Suprapubic skin (tissue), 4 donors: Measurements from ENCODE around the gene ZFP36L1. TPM values are rescaled to one million over a fixed set of nuclear protein-coding genes. Genes with fewer than 3 reads are reported as not detected.

Experiments
- DNase-seq, 2 donors: peaks; one replicate each; pipeline ENCODE4 v3.0.0-alpha.2; 2019; ENCODE audit warnings: low spot score in 2 of 2
- H3K27ac ChIP-seq: fragments of 200-600 bp; sonication (generic); one replicate; pipeline ENCODE4 v1.5.1; 2019
- H3K27me3 ChIP-seq: fragments of 200-600 bp; sonication (generic); one replicate; pipeline ENCODE4 v1.5.1; 2019
- H3K36me3 ChIP-seq: fragments of 200-600 bp; sonication (generic); one replicate; pipeline ENCODE4 v1.5.1; 2019
- H3K4me1 ChIP-seq: fragments of 200-600 bp; sonication (generic); one replicate; pipeline ENCODE4 v1.5.1; 2019
- H3K4me3 ChIP-seq: fragments of 200-600 bp; sonication (generic); one replicate; pipeline ENCODE4 v1.5.1; 2019; ENCODE audit warnings: mild to moderate bottlenecking
- H3K9me3 ChIP-seq: fragments of 200-600 bp; sonication (generic); one replicate; pipeline ENCODE4 v1.5.1; 2019
- CTCF ChIP-seq, 2 donors: fragments of 200-600 bp in 1 of 2; fragments of 450-650 bp in 1 of 2; sonication (generic) in 1 of 2; IDR thresholded peaks; one replicate each; pipeline ENCODE4 v1.5.1; 2016 to 2019; ENCODE audit warnings: antibody characterized with exemption in 2 of 2, mild to moderate bottlenecking in 1 of 2, moderate library complexity in 1 of 2
- EP300 ChIP-seq: sonication (generic); formaldehyde crosslinking; IDR thresholded peaks from one replicate; pipeline ENCODE4 v1.6.1; 2017; ENCODE audit warnings: antibody characterized with exemption
- POLR2A ChIP-seq, 2 donors: fragments of 450-650 bp; IDR thresholded peaks; one replicate each; pipeline ENCODE4 v1.6.1; 2017; ENCODE audit warnings: antibody characterized with exemption in 2 of 2, mild to moderate bottlenecking in 2 of 2, moderate library complexity in 2 of 2
- POLR2AphosphoS5 ChIP-seq, 3 donors: sonication (generic); formaldehyde crosslinking; IDR thresholded peaks; one replicate each; pipeline ENCODE4 v1.6.1; 2017; ENCODE audit warnings: antibody characterized with exemption in 3 of 3
- WGBS: methylation state at CpG from one replicate; pipeline ENCODE4 v1.1.5; 2018; 5-methylcytosine and 5-hydroxymethylcytosine counted together
- total RNA-seq, 4 donors: library from RNA; depleted of rRNA; stranded (reverse); fragments of >200 nt; gene quantifications; one replicate each; pipeline ENCODE4 v1.1.0, GENCODE V29; 2016

ZFP36L1 gene
- total RNA-seq, 4 donors from 2014 or later = 1,382 to 1,995 (median 1,611) TPM

GRCh38 chr14:68777644-68778043 is 15.2 kb downstream of the ZFP36L1 start:
- Histone ChIP-seq H3K36me3 (no peaks in the 10 kb centered on the region), H3K9me3 (no peaks in the 10 kb centered on the region), H3K27ac (no peak overlapping the region), H3K4me3 (no peak overlapping the region), H3K4me1 (peaks cover 37% of the 10 kb centered on the region), H3K27me3 (no peaks in the 10 kb centered on the region)
- TF ChIP-seq EP300 = no peak
- no peak for TF ChIP-seq POLR2A (IDR thresholded peaks at IDR 0.05)
- TF ChIP-seq CTCF (IDR thresholded peaks at IDR 0.05) = no peak
- no peak for TF ChIP-seq POLR2AphosphoS5 (IDR thresholded peaks at IDR 0.05)
- 96% methylated on average over 1 of the region's 1 CpG for WGBS
- DNase-seq = peak in 1 of 2 donors; percentile 16

- Histone ChIP-seq H3K4me3 (no peak overlapping the region), H3K36me3 (no peaks in the 10 kb centered on the region), H3K27me3 (no peaks in the 10 kb centered on the region), H3K4me1 (peaks cover 35% of the 10 kb centered on the region), H3K9me3 (no peaks in the 10 kb centered on the region), H3K27ac (no peak overlapping the region)
- no peak for TF ChIP-seq EP300
- no peak for TF ChIP-seq POLR2AphosphoS5 (IDR thresholded peaks at IDR 0.05)
- TF ChIP-seq CTCF (IDR thresholded peaks at IDR 0.05) = no peak
- TF ChIP-seq POLR2A (IDR thresholded peaks at IDR 0.05) = no peak
- 93% methylated on average over 6 of the region's 6 CpGs for WGBS
- DNase-seq = peak; percentile 52 to 55
These were observed 17.2 kb downstream of the ZFP36L1 start for GRCh38 chr14:68775614-68776126.

GRCh38 chr14:68774771-68775613 is 17.9 kb downstream of the ZFP36L1 start:
- TF ChIP-seq CTCF (IDR thresholded peaks at IDR 0.05) (no peak), POLR2A (IDR thresholded peaks at IDR 0.05) (no peak), EP300 (no peak), POLR2AphosphoS5 (IDR thresholded peaks at IDR 0.05) (no peak)
- Histone ChIP-seq H3K9me3 (no peaks in the 10 kb centered on the region), H3K4me1 (peaks cover 28% of the 10 kb centered on the region), H3K27me3 (no peaks in the 10 kb centered on the region), H3K4me3 (no peak overlapping the region), H3K36me3 (no peaks in the 10 kb centered on the region), H3K27ac (peak overlapping the region; percentile 31)
- DNase-seq = peak; percentile 27 to 55
- 76% methylated on average over 4 of the region's 4 CpGs for WGBS

- H3K36me3 ChIP-seq = no peaks in the 10 kb centered on the region
- H3K4me1 ChIP-seq = peaks cover 18% of the 10 kb centered on the region
- no peak overlapping the region for H3K4me3 ChIP-seq
- H3K27me3 ChIP-seq = no peaks in the 10 kb centered on the region
- no peak overlapping the region for H3K27ac ChIP-seq
- WGBS = 90% methylated on average over 6 of the region's 6 CpGs
- peak; percentile 21 to 29 for DNase-seq
- no peaks in the 10 kb centered on the region for H3K9me3 ChIP-seq
- TF ChIP-seq POLR2AphosphoS5 (IDR thresholded peaks at IDR 0.05) (no peak), CTCF (IDR thresholded peaks at IDR 0.05) (no peak), POLR2A (IDR thresholded peaks at IDR 0.05) (no peak), EP300 (no peak)
These were observed 20.0 kb downstream of the ZFP36L1 start for GRCh38 chr14:68772761-68773381.

- peaks cover 18% of the 10 kb centered on the region for H3K4me1 ChIP-seq
- 69% methylated on average over 10 of the region's 10 CpGs for WGBS
- H3K27me3 ChIP-seq = no peaks in the 10 kb centered on the region
- no peak for TF ChIP-seq EP300
- TF ChIP-seq POLR2AphosphoS5 (IDR thresholded peaks at IDR 0.05) = peak in 1 of 3 donors; percentile 38
- no peak for TF ChIP-seq POLR2A (IDR thresholded peaks at IDR 0.05)
- TF ChIP-seq CTCF (IDR thresholded peaks at IDR 0.05) = no peak
- no peaks in the 10 kb centered on the region for H3K36me3 ChIP-seq
- peak in 1 of 2 donors; percentile 51 for DNase-seq
- no peak overlapping the region for H3K4me3 ChIP-seq
- H3K9me3 ChIP-seq = no peaks in the 10 kb centered on the region
- no peak overlapping the region for H3K27ac ChIP-seq
These were observed 21.2 kb downstream of the ZFP36L1 start for GRCh38 chr14:68771631-68772030.
